Measurements from ENCODE around the gene CCDC91.

GRCh38 chr12:28247806-28248205, 57.5 kb downstream of the CCDC91 start:
- TF ChIP-seq POLR2AphosphoS5 (IDR thresholded peaks at IDR 0.05; ENCODE audit: low read depth, low read length) (no peak), POLR2A (IDR thresholded peaks at IDR 0.05; ENCODE audit: low read depth, low read length) (no peak), SPI1 (IDR thresholded peaks at IDR 0.05; ENCODE audit: low read depth, low read length) (no peak), POU2F2 (IDR thresholded peaks at IDR 0.05; ENCODE audit: low read depth, low read length) (no peak), TAF1 (IDR thresholded peaks at IDR 0.05; ENCODE audit: low read depth, low read length) (no peak)
